ENCODE data around the gene CTAG1B.

CTAG1B gene

DNA sequence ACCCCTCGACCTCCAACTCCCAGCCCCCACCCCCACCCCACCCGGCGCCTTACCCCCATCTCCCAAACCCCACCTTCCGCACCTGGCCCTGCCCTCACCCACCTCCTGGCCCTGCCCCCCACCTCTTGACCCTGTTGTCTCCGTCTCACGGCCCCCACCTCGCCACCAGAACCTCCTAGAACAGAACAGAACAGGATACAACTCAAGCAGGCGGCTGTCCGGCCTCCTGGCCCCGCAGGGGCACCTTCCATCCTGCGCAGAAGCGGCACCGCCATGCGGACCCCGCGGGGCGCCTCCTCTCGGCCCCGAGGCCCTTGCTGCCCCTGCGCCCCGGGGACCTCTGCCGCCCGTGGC, 33.9 kb upstream of the CTAG1B start:
- H3K9ac ChIP-seq (ENCODE audit: low read length): no peak overlapping the region
- H2BK120ac ChIP-seq (ENCODE audit: low read depth, low read length): no peak overlapping the region
- no peak overlapping the region for H3K23ac ChIP-seq (ENCODE audit: low read length in 2 of 2)
- H4K91ac ChIP-seq (ENCODE audit: low read length): no peak overlapping the region
- no peak overlapping the region for H3K4me2 ChIP-seq (ENCODE audit: low read length, poor library complexity, severe bottlenecking)
- H3K18ac ChIP-seq (ENCODE audit: low read depth in 1 of 2, low read length in 2 of 2): no peak overlapping the region
- no peak overlapping the region for H3K27ac ChIP-seq (ENCODE audit: low read length, poor library complexity, severe bottlenecking)
- no peaks in the 10 kb centered on the region for H3K4me1 ChIP-seq (ENCODE audit: control insufficient read depth, insufficient read depth, low read depth, low read length)
- H4K8ac ChIP-seq (ENCODE audit: low read length): no peak overlapping the region
- WGBS: 92% methylated on average over 5 of the region's 23 CpGs
- no peaks in the 10 kb centered on the region for H3K79me1 ChIP-seq (replicated peaks; ENCODE audit: low read length, poor library complexity, severe bottlenecking)
- no peak overlapping the region for H2AK5ac ChIP-seq (ENCODE audit: low read length, severe bottlenecking)
- peaks cover 0 to 21% of the 10 kb centered on the region in 2 experiments for H3K27me3 ChIP-seq (ENCODE audit: control insufficient read depth in 1 of 2, insufficient read depth in 1 of 2, low read length in 2 of 2)
- no peak overlapping the region for H3K4ac ChIP-seq (ENCODE audit: low read depth in 1 of 2, low read length in 2 of 2)
- H3K14ac ChIP-seq (ENCODE audit: low read length in 2 of 2): no peak overlapping the region
- H2AFZ ChIP-seq (ENCODE audit: low read depth, low read length): no peak overlapping the region
- no peak overlapping the region for H2BK5ac ChIP-seq (ENCODE audit: low read depth, low read length, poor library complexity, severe bottlenecking)
- H3K9me3 ChIP-seq (ENCODE audit: control insufficient read depth, low read length): peaks cover 2% of the 10 kb centered on the region
- H2BK12ac ChIP-seq (ENCODE audit: low read length in 2 of 2): no peak overlapping the region
- no peak overlapping the region for H3K4me3 ChIP-seq (ENCODE audit: insufficient read depth in 1 of 2, low read depth in 1 of 2, low read length in 2 of 2)
- no peak for DNase-seq
- no peaks in the 10 kb centered on the region for H3K36me3 ChIP-seq (ENCODE audit: control insufficient read depth in 1 of 2, insufficient read depth in 2 of 2, low read depth in 1 of 2, low read length in 2 of 2)
- no peak overlapping the region for H2BK15ac ChIP-seq (ENCODE audit: low read depth, poor library complexity, severe bottlenecking)

DNA sequence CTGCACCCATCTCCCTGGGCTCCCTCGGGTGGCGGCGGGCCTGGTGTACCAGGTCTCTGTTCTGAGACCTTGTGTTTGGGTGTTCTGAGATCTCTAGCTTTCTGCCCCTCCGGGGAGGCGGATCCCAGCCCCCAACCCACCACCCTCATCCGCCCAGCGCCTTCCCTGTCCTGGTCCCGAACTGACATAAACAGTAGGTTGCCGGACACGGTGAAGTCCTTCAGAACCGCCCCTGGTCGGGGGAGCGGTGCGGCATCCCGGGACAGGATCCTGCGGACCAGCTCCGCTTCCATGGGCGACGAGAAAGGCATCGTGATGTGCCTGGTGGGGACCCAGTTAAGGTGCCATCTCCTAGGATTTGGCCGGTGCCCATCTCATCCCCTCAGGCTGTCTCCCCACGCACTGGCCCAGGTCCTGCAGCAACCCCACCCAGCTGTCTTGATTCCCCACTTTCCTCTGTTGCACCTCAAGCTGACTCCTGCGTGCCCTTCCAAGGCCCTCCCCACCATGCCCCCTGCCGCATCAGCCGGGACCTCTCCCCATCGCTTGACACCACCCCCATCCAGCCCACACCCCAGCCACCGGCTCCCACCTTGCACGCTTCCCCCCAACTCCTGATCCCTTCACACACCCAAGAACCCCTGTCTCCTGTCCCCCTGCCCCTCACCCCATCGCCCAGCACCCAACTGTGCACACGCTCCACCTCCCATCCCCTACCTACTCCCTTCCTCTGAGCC, 33.4 kb upstream of the CTAG1B start:
- no peak overlapping the region for H2BK12ac ChIP-seq (ENCODE audit: low read length in 2 of 2)
- H2BK15ac ChIP-seq (ENCODE audit: low read depth, poor library complexity, severe bottlenecking): no peak overlapping the region
- no peak overlapping the region for H2AK5ac ChIP-seq (ENCODE audit: low read length, severe bottlenecking)
- H3K4me1 ChIP-seq (ENCODE audit: control insufficient read depth, insufficient read depth, low read depth, low read length): no peaks in the 10 kb centered on the region
- H3K9ac ChIP-seq (ENCODE audit: low read length): no peak overlapping the region
- WGBS: 94% methylated on average over 24 of the region's 30 CpGs
- H3K9me3 ChIP-seq (ENCODE audit: control insufficient read depth, low read length): peaks cover 2% of the 10 kb centered on the region
- no peak overlapping the region for H3K23ac ChIP-seq (ENCODE audit: low read length in 2 of 2)
- H3K36me3 ChIP-seq (ENCODE audit: control insufficient read depth in 1 of 2, insufficient read depth in 2 of 2, low read depth in 1 of 2, low read length in 2 of 2): no peaks in the 10 kb centered on the region
- H3K79me1 ChIP-seq (replicated peaks; ENCODE audit: low read length, poor library complexity, severe bottlenecking): no peaks in the 10 kb centered on the region
- H4K8ac ChIP-seq (ENCODE audit: low read length): no peak overlapping the region
- H3K14ac ChIP-seq (ENCODE audit: low read length in 2 of 2): no peak overlapping the region
- no peak overlapping the region for H3K4ac ChIP-seq (ENCODE audit: low read depth in 1 of 2, low read length in 2 of 2)
- no peak overlapping the region for H3K27ac ChIP-seq (ENCODE audit: low read length, poor library complexity, severe bottlenecking)
- no peak overlapping the region for H4K91ac ChIP-seq (ENCODE audit: low read length)
- no peak overlapping the region for H3K18ac ChIP-seq (ENCODE audit: low read depth in 1 of 2, low read length in 2 of 2)
- H3K4me3 ChIP-seq (ENCODE audit: insufficient read depth in 1 of 2, low read depth in 1 of 2, low read length in 2 of 2): no peak overlapping the region
- H2BK120ac ChIP-seq (ENCODE audit: low read depth, low read length): no peak overlapping the region
- H3K27me3 ChIP-seq (ENCODE audit: control insufficient read depth in 1 of 2, insufficient read depth in 1 of 2, low read length in 2 of 2): peaks cover 0 to 21% of the 10 kb centered on the region in 2 experiments
- DNase-seq: no peak
- H2BK5ac ChIP-seq (ENCODE audit: low read depth, low read length, poor library complexity, severe bottlenecking): no peak overlapping the region
- H2AFZ ChIP-seq (ENCODE audit: low read depth, low read length): no peak overlapping the region
- H3K4me2 ChIP-seq (ENCODE audit: low read length, poor library complexity, severe bottlenecking): no peak overlapping the region

DNA sequence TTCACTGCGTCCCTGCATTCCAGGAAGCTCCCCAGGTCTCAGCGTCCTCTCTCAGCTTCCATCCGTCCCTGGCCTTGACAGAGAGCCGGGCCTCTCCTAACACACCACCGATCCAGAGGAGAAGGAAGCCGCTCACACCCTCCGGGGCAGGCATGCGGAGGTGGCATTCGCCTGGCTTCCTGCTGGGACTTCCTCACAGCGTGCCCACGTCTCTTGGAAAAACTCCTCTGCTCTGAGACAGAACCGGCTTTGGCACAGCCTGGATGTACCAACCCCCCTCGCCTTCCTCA, 31.1 kb upstream of the CTAG1B start:
- peaks cover 2% of the 10 kb centered on the region for H3K9me3 ChIP-seq (ENCODE audit: control insufficient read depth, low read length)
- no peak overlapping the region for H2BK15ac ChIP-seq (ENCODE audit: low read depth, poor library complexity, severe bottlenecking)
- DNase-seq: no peak
- no peaks in the 10 kb centered on the region for H3K36me3 ChIP-seq (ENCODE audit: control insufficient read depth in 1 of 2, insufficient read depth in 2 of 2, low read depth in 1 of 2, low read length in 2 of 2)
- no peak overlapping the region for H3K23ac ChIP-seq (ENCODE audit: low read length in 2 of 2)
- no peaks in the 10 kb centered on the region for H3K4me1 ChIP-seq (ENCODE audit: control insufficient read depth, insufficient read depth, low read depth, low read length)
- no peak overlapping the region for H2BK5ac ChIP-seq (ENCODE audit: low read depth, low read length, poor library complexity, severe bottlenecking)
- no peak overlapping the region for H4K91ac ChIP-seq (ENCODE audit: low read length)
- 58% methylated on average over 10 of the region's 13 CpGs for WGBS
- no peak overlapping the region for H3K4me3 ChIP-seq (ENCODE audit: insufficient read depth in 1 of 2, low read depth in 1 of 2, low read length in 2 of 2)
- H3K79me1 ChIP-seq (replicated peaks; ENCODE audit: low read length, poor library complexity, severe bottlenecking): no peaks in the 10 kb centered on the region
- H2AK5ac ChIP-seq (ENCODE audit: low read length, severe bottlenecking): no peak overlapping the region
- no peak overlapping the region for H3K18ac ChIP-seq (ENCODE audit: low read depth in 1 of 2, low read length in 2 of 2)
- H3K27ac ChIP-seq (ENCODE audit: low read length, poor library complexity, severe bottlenecking): no peak overlapping the region
- peaks cover 0 to 7% of the 10 kb centered on the region in 2 experiments for H3K27me3 ChIP-seq (ENCODE audit: control insufficient read depth in 1 of 2, insufficient read depth in 1 of 2, low read length in 2 of 2)
- no peak overlapping the region for H3K4ac ChIP-seq (ENCODE audit: low read depth in 1 of 2, low read length in 2 of 2)
- H2BK12ac ChIP-seq (ENCODE audit: low read length in 2 of 2): no peak overlapping the region
- H3K14ac ChIP-seq (ENCODE audit: low read length in 2 of 2): no peak overlapping the region
- no peak overlapping the region for H3K9ac ChIP-seq (ENCODE audit: low read length)
- no peak overlapping the region for H4K8ac ChIP-seq (ENCODE audit: low read length)
- H3K4me2 ChIP-seq (ENCODE audit: low read length, poor library complexity, severe bottlenecking): no peak overlapping the region
- no peak overlapping the region for H2BK120ac ChIP-seq (ENCODE audit: low read depth, low read length)
- no peak overlapping the region for H2AFZ ChIP-seq (ENCODE audit: low read depth, low read length)

DNA sequence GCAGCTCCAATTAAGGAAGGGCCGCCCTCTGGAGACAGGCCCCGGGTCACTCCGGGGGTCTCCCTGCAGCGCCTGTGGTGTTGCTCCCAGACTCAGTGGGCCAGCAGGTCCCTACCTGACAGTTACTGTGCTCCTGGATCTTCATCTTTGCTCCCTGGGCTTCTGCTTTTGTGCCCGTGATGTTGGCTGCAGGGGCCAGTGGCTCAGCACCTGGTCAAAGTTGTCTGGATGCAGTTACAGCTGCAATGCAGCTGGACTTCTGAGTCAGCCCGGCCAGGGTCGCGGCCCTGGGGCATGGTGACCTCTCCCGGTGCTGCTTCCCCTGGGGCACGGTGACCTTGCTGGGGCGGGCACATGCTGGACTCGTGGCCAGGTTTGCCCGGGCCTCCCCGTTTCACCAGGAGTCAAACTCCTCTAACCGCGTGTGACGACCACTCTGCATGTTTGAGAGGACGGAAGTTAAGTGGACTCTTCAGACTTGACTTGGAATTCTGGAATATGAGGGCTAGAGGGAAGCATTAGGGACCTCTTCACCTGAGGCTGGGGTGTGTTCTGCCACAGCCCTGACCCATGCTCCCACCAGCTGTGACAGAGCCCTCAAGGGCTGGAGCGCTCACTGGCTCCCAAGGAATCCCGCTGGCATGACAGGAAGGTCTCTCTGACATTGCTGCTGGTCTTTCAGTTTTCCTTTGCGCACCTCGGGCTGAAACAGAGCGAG, 30.6 kb upstream of the CTAG1B start:
- peaks cover 0 to 4% of the 10 kb centered on the region in 2 experiments for H3K27me3 ChIP-seq (ENCODE audit: control insufficient read depth in 1 of 2, insufficient read depth in 1 of 2, low read length in 2 of 2)

More for the DNA sequence above, 30.6 kb upstream of the CTAG1B start:
- peak overlapping the region in 1 of 2 experiments; percentile 15 for H3K4ac ChIP-seq (ENCODE audit: low read depth in 1 of 2, low read length in 2 of 2)
- H3K23ac ChIP-seq (ENCODE audit: low read length in 2 of 2): no peak overlapping the region
- no peak overlapping the region for H3K4me2 ChIP-seq (ENCODE audit: low read length, poor library complexity, severe bottlenecking)
- no peak overlapping the region for H3K9ac ChIP-seq (ENCODE audit: low read length)
- no peaks in the 10 kb centered on the region for H3K36me3 ChIP-seq (ENCODE audit: control insufficient read depth in 1 of 2, insufficient read depth in 2 of 2, low read depth in 1 of 2, low read length in 2 of 2)
- H3K9me3 ChIP-seq (ENCODE audit: control insufficient read depth, low read length): peaks cover 2% of the 10 kb centered on the region
- H2BK15ac ChIP-seq (ENCODE audit: low read depth, poor library complexity, severe bottlenecking): no peak overlapping the region
- H2BK5ac ChIP-seq (ENCODE audit: low read depth, low read length, poor library complexity, severe bottlenecking): no peak overlapping the region
- no peaks in the 10 kb centered on the region for H3K4me1 ChIP-seq (ENCODE audit: control insufficient read depth, insufficient read depth, low read depth, low read length)
- no peak overlapping the region for H3K4me3 ChIP-seq (ENCODE audit: insufficient read depth in 1 of 2, low read depth in 1 of 2, low read length in 2 of 2)
- H2BK12ac ChIP-seq (ENCODE audit: low read length in 2 of 2): no peak overlapping the region
- no peak overlapping the region for H3K14ac ChIP-seq (ENCODE audit: low read length in 2 of 2)
- H3K27ac ChIP-seq (ENCODE audit: low read length, poor library complexity, severe bottlenecking): no peak overlapping the region
- H2AFZ ChIP-seq (ENCODE audit: low read depth, low read length): no peak overlapping the region
- H2BK120ac ChIP-seq (ENCODE audit: low read depth, low read length): no peak overlapping the region
- H2AK5ac ChIP-seq (ENCODE audit: low read length, severe bottlenecking): no peak overlapping the region
- WGBS: 82% methylated on average over 21 of the region's 23 CpGs
- H3K79me1 ChIP-seq (replicated peaks; ENCODE audit: low read length, poor library complexity, severe bottlenecking): no peaks in the 10 kb centered on the region
- H4K91ac ChIP-seq (ENCODE audit: low read length): no peak overlapping the region
- peak overlapping the region in 1 of 2 experiments; percentile 21 for H3K18ac ChIP-seq (ENCODE audit: low read depth in 1 of 2, low read length in 2 of 2)
- DNase-seq: no peak
- H4K8ac ChIP-seq (ENCODE audit: low read length): no peak overlapping the region

All from mesenchymal stem cell (in vitro differentiated cells and primary cell).